Activated CD4-positive, alpha-beta T cell treated with anti-CD3 and anti-CD28 coated beads, Interleukin-2, Interleukin-6, amounts not matched to agents 100 ng/mL and 50 ng/mL, durations not matched to agents 16 hours and 8 hours (primary cell): ENCODE results near the gene TTLL1.
"Not testable (repeated sequence)": the region's sequence is repeated elsewhere in the genome, so short reads cannot be mapped to it uniquely, and the experiment has no call there.

Experiments
- DNase-seq: peaks from one replicate; pipeline ENCODE4 v3.0.0-alpha.2; 2020

The TTLL1 gene

GRCh38 chr22:43009444-43009843, 79.7 kb downstream of the TTLL1 start:
- no peak for DNase-seq

GRCh38 chr22:43008921-43009320, 80.3 kb downstream of the TTLL1 start:
- no peak for DNase-seq

- no peak for DNase-seq
Measured at GRCh38 chr22:43008509-43008908, 80.7 kb downstream of the TTLL1 start.

- no peak for DNase-seq
Measured at GRCh38 chr22:43007519-43008102, 81.6 kb downstream of the TTLL1 start.

- no peak for DNase-seq
Measured at GRCh38 chr22:43006753-43007152, 82.4 kb downstream of the TTLL1 start.

GRCh38 chr22:43006016-43006505, 83.1 kb downstream of the TTLL1 start:
- no peak for DNase-seq

- DNase-seq, result no peak
Measured at GRCh38 chr22:43005106-43005505, 84.1 kb downstream of the TTLL1 start.

- DNase-seq, result no peak
Measured at GRCh38 chr22:43004362-43005035, 84.7 kb downstream of the TTLL1 start.

GRCh38 chr22:43002202-43002586, 87.0 kb downstream of the TTLL1 start:
- peak; percentile 32 for DNase-seq

GRCh38 chr22:43001271-43002201, 87.7 kb downstream of the TTLL1 start:
- DNase-seq, result peak; percentile 34

GRCh38 chr22:43000441-43001175, 88.6 kb downstream of the TTLL1 start:
- DNase-seq, result peak; percentile 78

- no peak for DNase-seq
Measured at GRCh38 chr22:42997582-42998090, 91.6 kb downstream of the TTLL1 start.

GRCh38 chr22:42996646-42997365, 92.4 kb downstream of the TTLL1 start:
- DNase-seq, result no peak

- DNase-seq, result not testable (repeated sequence)
Measured at GRCh38 chr22:42995654-42996053, 93.5 kb downstream of the TTLL1 start.

GRCh38 chr22:42994917-42995562, 94.2 kb downstream of the TTLL1 start:
- DNase-seq, result no peak

- DNase-seq, result no peak
Measured at GRCh38 chr22:42994276-42994916, 94.8 kb downstream of the TTLL1 start.

GRCh38 chr22:42993651-42994275, 95.4 kb downstream of the TTLL1 start:
- DNase-seq, result no peak

GRCh38 chr22:42992886-42993479, 96.2 kb downstream of the TTLL1 start:
- no peak for DNase-seq

GRCh38 chr22:42992092-42992491, 97.1 kb downstream of the TTLL1 start:
- no peak for DNase-seq
